ENCODE measurements around the gene ZZZ3. TPM values are rescaled to one million over a fixed set of nuclear protein-coding genes. Genes with fewer than 3 reads are reported as not detected.

The ZZZ3 gene
- polyA plus RNA-seq, 1 of the 3 experiments (the other 2 are of a cell fraction) = 14.2 TPM

GRCh38 chr1:77670330-77670729, 12.1 kb downstream of the ZZZ3 start:
- Histone ChIP-seq H3K4me2 (no peak overlapping the region), H3K9me3 (no peaks in the 10 kb centered on the region), H3K79me2 (ENCODE audit: insufficient read depth) (peaks cover 100% of the 10 kb centered on the region), H3K9me2 (no peaks in the 10 kb centered on the region), H3K36me3 (replicated peaks in 1 of 2; ENCODE audit: control insufficient read depth in 1 of 2, insufficient read depth in 2 of 2, low read length in 1 of 2) (peaks cover 4 to 12% of the 10 kb centered on the region in 2 experiments), H2AFZ (ENCODE audit: low read depth) (no peak overlapping the region), H3K27ac (ENCODE audit: low read depth in 2 of 2, low read length in 1 of 2) (no peak overlapping the region), H4K20me1 (ENCODE audit: insufficient read depth) (peaks cover 46% of the 10 kb centered on the region), H3F3A (replicated peaks; ENCODE audit: insufficient read depth) (peaks cover 16% of the 10 kb centered on the region), H3K9ac (no peak overlapping the region), H3K27me3 (ENCODE audit: insufficient read depth) (no peaks in the 10 kb centered on the region), H3K4me1 (ENCODE audit: control insufficient read depth in 1 of 2, insufficient read depth in 2 of 2, low read depth in 1 of 2, low read length in 1 of 2) (peaks cover 0 to 34% of the 10 kb centered on the region in 2 experiments), H3K4me3 (ENCODE audit: low read depth in 2 of 2, low read length in 1 of 2) (no peak overlapping the region)
- 91% methylated on average over 7 of the region's 7 CpGs for WGBS (ENCODE audit: low lambda C conversion rate)
- CTCF ChIA-PET = interaction anchor here (2.1 kb wide), 1 partner anchor 13 kb away, joined by 11 read pairs; no protein-coding TSS in a partner anchor
- no peak for DNase-seq
- POLR2A ChIA-PET = no interaction called here
- TF ChIP-seq SIN3A (IDR thresholded peaks at IDR 0.05; ENCODE audit: borderline replicate concordance, low read depth, low read length) (no peak), ELF1 (IDR thresholded peaks at IDR 0.05) (no peak), RCOR1 (IDR thresholded peaks at IDR 0.05; ENCODE audit: low read length) (no peak), TCF12 (IDR thresholded peaks at IDR 0.05) (no peak)

GRCh38 chr1:77668924-77669449, 13.5 kb downstream of the ZZZ3 start:
- peaks cover 55% of the 10 kb centered on the region for H4K20me1 ChIP-seq (ENCODE audit: insufficient read depth)
- peaks cover 100% of the 10 kb centered on the region for H3K79me2 ChIP-seq (ENCODE audit: insufficient read depth)
- H3K4me1 ChIP-seq (ENCODE audit: control insufficient read depth in 1 of 2, insufficient read depth in 2 of 2, low read depth in 1 of 2, low read length in 1 of 2) = peaks cover 0 to 26% of the 10 kb centered on the region in 2 experiments
- peaks cover 0 to 4% of the 10 kb centered on the region in 2 experiments for H3K36me3 ChIP-seq (replicated peaks in 1 of 2; ENCODE audit: control insufficient read depth in 1 of 2, insufficient read depth in 2 of 2, low read length in 1 of 2)
- no peak overlapping the region for H3K4me3 ChIP-seq (ENCODE audit: low read depth in 2 of 2, low read length in 1 of 2)
- H3K4me2 ChIP-seq = no peak overlapping the region
- TF ChIP-seq USF2 (IDR thresholded peaks at IDR 0.05; ENCODE audit: borderline replicate concordance, low read depth, low read length) (no peak), POLR2AphosphoS5 (IDR thresholded peaks at IDR 0.05; ENCODE audit: low read depth, low read length) (no peak), REST (IDR thresholded peaks at IDR 0.05; ENCODE audit: low read depth, low read length) (no peak), JUND (IDR thresholded peaks at IDR 0.05) (no peak), SMC3 (IDR thresholded peaks at IDR 0.05; ENCODE audit: low read depth, low read length) (no peak), YY1 (IDR thresholded peaks at IDR 0.05; ENCODE audit: low read depth) (no peak)
- POLR2A ChIA-PET = interaction anchor here (0.6 kb wide), 1 partner anchor 307 kb away, joined by 5 read pairs; no protein-coding TSS in a partner anchor
- no peak for DNase-seq
- H3K9me2 ChIP-seq = no peaks in the 10 kb centered on the region
- no peak overlapping the region for H2AFZ ChIP-seq (ENCODE audit: low read depth)
- H3K9ac ChIP-seq = no peak overlapping the region
- CTCF ChIA-PET = interaction anchor here (2.1 kb wide), 1 partner anchor 14 kb away, joined by 11 read pairs; no protein-coding TSS in a partner anchor
- H3F3A ChIP-seq (replicated peaks; ENCODE audit: insufficient read depth) = peaks cover 16% of the 10 kb centered on the region
- WGBS (ENCODE audit: low lambda C conversion rate) = 79% methylated on average over 1 of the region's 1 CpG
- no peaks in the 10 kb centered on the region for H3K9me3 ChIP-seq
- H3K27me3 ChIP-seq (ENCODE audit: insufficient read depth) = no peaks in the 10 kb centered on the region
- no peak overlapping the region for H3K27ac ChIP-seq (ENCODE audit: low read depth in 2 of 2, low read length in 1 of 2)

Data from SK-N-SH (cell line).